Measurements from ENCODE around the gene STK24.

The STK24 gene

DNA sequence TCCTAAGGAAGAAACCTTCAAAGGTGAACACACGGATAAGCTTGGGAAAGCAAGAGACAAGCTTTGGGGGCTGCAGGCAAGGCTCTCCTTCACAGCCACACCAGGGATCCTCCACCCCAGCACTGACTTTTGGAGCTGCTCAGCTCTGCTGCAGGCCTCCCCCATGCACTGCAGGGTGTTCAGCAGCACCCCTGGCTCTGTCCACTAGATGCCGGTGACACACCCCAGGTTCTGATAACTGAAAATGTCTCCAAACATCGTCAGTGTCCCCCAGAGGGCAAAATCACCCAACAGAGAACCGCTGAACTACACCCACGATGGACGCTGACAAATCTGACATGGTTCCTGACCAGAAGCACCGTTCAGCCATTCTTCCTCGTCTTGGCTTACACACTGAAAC lies 90.5 kb downstream of the STK24 start:
- no peak for DNase-seq

DNA sequence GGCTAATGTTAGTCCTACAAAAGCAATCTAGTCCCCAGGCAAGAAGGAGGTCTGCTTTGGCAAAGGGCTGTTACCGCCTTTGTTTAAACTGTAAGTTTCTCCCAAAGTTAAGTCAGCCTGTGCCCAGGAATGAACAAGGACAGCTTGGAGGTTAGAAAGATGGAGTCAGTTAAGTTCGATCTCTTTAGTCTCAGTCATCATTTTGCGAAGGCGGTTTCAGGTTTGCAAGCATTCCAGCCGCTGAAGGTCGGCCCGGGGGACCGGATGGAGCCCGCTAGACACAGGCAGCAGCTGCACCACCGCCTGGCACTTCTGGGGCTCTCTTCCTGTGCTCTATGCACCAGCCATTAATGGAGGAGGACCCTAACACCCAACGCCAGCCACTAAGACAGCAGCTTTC lies 91.3 kb downstream of the STK24 start:
- no peak for DNase-seq

DNA sequence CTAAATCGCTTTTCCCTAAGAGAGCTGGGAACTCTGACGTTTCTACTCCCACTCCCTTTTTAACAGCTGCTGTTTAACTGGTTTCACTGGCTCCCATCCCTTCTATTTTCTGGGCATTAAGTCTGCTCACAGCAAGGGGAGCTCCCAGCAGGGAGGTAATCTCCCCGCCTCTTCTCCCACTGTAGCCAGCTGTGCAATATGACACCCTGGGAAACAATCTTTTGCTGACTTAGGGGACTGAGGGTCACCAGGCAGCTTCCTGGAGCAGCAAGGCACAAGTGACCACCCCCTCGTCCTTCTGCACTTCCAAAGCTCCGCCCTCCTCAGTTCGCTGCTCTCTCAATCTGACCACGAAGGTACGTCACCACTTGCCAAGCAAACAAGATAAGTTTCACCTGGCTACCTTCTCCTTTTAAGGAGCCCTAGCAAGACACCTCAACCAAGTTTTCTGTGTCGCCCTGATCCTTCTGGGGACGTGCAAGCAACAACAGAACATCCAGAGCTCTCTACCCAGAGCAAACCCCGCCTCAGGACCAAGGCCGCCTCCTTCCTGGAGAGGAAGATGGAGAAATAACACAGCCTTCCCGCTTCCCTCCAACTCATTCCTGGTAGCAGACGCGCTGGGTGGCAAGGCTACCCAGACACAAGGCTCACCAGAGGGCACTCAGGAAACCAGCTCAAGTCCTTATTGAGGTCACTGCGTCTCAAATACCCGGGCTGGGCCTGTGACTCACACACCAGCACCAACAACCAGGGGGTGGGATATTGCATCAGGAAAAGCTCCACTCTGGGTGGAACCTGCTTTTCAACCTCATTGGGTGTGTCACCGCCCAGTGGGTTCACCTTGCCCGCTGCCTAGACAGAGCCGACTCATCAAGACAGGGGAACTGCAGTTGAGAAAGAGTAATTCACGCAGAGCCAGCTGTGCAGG lies 92.4 kb downstream of the STK24 start:
- DNase-seq: peak; percentile 92

DNA sequence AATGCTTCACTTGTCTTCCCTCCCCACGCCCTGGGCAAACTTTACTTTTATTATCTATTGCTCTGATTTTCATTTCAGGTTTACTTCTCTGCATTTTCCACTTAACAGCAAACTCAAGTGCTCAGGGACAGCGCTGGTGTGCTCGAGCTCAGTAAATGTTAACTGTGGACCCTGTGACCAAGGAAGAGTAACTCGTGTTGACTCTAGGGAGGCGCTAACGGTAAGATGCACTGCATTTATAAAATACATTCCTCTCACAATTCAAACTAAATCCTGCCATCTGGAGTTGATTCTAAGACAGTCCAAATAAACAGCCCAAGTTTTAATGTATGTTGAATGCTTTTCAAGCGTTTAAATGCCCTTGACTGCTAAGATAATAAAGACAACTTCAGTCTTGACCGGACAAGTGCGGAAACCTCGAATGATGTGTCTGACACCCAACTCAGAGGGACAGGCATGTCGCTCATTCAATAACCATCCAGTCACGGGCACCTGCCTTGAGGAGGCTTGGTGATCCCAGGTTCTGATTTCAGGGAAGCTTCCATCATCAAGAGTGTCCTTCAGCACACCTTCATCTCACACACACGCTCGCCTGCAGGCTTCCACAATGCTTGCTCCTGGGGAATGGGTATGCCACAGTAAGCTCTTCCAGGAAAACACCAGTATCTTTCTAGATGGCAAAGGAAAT lies 93.2 kb downstream of the STK24 start:
- DNase-seq: no peak

DNA sequence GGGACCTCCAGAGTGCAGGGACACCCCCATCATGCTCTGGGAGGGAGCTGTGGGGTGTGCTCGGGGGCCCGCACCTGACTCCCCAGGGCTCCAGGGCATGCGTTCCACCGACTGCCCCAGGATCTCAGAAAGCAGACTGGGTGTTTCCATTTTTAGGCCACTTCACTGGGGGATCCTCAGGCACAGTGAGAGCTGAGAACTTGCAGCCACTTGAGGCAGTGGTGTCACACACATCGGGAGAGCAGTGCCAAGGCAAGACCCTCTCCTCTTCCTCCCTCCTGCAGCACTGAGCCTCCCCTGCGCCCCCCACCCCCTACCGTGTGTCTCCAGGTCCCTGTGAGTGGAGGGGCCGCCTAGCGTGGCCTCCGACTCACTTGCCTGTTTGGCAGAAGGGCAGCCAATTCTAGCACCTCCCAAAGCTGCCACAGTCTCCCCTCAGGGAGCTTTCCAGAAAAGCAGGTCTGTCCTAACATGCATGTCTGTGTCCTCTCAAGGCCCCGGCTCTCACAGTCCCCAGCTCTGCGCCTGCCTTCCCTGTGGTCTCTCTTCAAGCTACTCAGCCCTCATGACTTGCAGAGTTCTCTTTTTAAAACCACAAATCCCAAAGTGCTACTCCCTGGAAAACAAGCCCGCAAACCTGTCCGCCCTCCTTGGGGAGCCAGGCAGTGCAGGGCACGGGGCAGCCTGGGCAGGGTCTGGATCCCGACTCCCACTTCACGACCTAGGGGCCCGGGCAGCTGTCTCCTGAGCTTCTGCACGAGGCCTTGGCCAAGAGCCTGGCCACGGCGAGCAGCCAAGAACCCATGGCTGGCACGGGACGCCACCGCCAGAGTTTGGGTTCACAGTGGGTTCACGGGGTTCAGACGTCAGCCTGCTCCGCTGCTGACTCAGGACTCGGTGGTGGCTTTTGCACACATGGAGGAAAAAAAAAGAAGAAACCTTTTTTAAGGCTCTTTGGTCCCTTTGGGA lies 94.1 kb downstream of the STK24 start:
- no peak for DNase-seq

DNA sequence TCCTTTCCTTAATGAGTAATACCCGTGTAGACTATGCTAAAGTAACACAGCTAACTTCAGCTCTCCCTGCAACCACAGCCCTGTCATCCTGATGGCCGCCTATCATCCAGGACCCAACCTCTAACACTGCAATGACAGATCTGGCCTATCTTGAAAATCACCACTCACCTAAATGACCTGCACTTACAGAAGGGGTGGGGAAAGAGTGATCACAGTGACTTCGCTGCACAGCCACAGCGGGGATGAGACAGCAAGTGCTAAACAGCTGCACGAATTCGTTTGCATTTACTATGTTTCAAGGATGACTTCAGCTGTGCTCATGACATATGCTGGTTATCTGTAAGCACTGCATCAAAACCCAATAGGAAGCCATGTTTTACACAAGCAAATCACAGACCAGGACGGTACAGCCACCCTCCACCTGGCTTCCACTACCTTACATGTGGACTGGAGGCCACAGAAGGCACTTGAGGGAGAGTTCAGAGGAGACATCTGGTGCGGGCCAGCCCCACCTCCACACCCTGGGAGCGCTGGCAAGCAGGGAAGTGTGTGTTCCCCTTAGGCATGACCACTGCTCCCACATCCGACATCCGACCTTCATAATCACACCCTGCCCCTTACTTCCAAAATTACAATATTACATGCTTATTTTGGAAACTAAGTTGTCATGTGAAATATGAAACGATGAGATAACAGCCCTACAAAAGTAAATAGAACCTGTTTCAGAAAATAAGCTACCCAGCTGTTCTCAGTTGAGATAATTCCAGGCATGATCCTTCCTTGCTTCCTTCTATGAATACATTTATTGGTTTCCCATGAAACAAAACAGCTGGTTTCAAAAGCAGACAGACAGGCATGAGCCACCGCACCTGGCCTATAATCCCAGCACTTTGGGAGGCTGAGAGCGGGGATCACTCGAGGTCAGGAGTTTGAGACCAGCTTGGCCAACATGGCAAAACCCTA lies 95.7 kb downstream of the STK24 start:
- peak; percentile 61 for DNase-seq

DNA sequence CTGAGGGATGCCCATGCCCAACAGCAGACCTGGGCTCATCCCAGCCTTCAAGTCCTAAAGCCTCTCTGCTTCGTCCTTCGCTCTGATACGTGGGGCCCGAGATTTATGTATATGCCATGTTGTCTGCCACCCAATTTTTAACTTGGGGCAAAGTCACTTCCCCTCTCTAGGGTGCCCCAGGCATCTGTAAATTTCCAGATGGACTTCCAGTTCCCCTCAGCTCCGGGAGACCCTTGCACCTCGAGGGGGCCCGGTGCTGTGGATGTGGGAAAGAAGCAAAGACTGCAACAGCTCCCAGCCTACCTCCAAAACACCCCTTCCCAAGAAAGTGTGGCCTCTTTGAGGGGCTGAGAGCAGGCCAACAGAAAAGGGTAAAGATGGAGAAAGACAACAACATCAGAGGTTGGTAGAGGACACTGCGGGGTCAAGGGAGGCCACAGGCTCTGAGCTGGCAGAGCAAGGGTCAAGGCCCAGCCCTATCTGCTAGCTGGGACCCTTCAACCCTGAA lies 97.4 kb downstream of the STK24 start:
- no peak for DNase-seq

DNA sequence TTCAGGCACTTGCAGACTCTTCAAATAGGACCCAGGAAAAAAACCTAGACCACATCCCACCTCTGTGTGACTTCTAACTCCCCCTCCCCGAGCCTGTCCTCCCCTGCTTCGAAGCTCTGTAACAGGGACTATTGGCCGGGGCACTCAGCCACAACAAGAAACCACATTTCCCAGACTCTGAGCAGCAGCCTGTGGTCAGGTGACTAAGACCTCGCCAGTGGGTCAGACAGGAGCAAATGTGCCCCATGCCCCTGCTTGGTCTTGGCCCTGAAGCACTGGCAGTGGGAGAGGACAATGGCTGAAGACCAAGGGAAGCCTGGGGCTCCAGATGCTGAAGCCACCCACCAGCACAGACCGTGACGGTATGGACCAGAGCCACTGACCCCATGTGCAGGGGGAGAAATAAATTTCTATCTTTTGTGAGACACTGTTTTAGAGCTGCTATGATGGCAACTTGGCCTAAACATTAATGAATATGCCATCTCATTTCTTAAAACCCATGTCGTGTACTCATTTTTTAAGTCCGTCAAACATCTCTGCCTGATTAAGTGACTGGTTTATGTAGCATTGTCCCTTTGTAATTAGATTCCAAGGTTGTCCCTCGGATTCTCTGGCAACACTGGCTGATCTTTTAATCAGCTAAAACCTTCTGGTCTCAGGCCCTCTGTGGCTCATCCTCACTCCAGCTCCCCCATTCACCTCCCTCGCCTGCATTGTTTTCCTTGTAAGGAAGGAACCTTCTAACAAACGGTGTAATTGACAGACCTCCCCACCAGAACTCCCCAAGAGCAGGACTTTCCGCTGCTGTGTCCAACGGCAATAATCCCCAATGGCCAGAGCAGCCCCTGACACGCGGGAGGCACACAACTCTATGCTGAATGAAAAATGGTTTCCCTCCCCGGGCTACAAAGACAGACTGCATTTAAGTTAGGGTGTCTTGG lies 98.4 kb downstream of the STK24 start:
- DNase-seq: peak; percentile 31

DNA sequence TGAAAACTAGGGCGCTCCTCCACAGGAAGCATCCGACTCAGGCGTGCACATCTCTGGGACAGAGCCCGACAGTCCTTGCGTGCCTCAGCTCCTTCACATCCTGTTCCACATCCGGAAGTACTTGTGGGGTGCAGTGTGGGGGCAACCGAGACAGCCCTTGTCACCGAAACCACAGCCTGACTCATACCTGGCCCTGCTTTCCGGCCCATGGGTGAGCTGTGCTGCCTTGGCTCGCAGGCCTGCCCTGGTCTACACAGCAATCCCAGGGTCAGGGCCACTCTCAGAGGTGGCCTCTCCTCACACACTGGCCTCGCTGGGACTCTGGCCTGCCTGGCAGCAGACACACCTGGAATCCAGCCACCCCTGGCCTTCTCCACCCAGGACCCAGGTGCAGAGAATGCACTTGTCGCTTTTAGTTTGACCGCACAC lies 100.4 kb downstream of the STK24 start:
- DNase-seq: peak; percentile 92

DNA sequence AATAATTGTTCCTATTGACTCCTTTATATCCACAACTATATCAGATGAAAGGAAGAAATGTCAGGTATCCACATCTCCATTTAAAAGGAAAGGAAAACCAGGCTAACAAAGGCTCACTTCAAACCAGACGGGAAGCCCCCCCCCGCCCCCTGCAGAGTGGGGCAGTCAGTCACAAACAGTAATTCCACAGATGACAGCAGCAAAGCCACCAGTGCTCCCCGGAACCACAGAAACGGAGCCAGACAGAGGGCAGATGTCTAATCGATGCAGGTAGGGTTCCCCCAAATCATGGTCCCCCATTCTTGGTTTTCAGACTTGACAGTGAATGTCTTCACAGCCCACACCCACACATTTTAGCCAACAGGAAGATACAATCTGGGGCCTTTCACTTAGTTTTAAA lies 100.8 kb downstream of the STK24 start:
- no peak for DNase-seq

DNA sequence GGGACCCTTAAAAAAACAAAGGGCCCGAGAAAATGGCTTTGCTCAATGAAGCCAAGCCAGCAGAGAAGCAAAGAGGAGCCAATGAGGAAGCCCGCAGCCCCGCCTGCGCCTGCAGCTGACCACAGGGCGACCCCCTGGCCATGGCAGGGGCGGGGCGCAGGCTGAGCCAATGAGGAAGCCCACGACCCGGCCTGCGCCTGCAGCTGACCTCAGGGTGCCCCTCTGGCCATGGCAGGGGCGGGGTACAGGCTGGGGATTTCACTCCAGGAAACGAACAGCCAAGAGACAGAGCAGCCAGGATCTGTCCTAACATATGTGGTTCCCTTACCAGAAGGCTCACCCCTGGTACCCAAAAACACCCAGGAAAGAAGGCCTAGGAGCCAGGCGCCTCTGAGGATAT lies 101.4 kb downstream of the STK24 start:
- no peak for DNase-seq

DNA sequence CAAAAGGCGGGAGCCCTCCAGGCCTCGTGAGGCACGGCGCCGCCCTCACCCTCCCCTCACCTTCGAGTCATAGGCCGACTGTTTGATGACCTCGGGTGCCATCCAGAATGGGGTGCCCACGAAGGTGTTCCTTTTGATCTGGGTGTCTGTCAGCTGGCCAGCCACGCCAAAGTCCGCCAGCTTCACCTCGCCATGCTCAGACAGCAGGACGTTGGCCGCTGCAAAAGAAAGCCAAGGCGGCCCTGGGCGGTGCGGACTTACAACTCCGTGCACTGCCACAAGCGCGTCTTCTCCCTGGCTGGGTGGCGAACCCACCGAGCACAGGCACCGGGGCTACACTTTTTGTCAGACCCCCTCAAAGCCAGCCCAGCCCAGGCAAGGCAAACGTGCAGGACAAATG lies 102.1 kb downstream of the STK24 start:
- DNase-seq: no peak

DNA sequence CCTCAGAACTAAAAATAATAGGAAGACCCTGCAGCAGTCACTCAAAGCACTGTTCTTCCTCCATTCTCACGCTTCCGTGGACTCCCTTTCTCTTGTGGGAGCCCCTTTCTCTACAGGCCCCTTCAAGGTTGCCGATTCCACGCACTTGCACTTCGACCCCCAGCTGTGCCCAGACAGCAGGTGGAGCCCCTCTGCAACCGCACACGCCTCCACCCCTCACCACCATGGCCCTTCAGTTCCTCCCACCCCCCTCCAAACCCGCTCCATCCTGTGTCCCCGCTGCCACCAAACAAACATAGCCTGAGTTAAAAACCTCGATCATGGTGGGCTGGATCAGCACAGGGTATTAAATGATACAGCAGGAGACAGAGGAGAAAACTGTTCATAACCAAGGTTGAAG lies 102.6 kb downstream of the STK24 start:
- DNase-seq: no peak

DNA sequence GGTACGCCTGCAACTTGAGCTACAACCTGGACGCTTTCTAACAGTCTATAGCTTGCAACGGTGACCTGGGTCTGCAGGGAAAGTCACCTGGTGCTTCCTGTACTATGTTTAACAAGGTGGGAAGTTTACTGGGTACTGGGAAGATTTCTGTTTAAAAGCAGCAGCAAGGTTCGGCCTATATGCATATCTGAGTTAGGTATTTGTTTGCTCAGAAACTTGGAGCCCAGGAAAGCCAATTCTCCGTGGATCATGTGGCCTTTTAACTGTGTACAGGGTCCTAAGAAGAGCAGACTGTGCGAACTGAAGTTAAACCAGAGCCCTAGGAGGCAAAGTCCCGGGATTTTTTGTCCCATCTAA lies 103.1 kb downstream of the STK24 start:
- no peak for DNase-seq

DNA sequence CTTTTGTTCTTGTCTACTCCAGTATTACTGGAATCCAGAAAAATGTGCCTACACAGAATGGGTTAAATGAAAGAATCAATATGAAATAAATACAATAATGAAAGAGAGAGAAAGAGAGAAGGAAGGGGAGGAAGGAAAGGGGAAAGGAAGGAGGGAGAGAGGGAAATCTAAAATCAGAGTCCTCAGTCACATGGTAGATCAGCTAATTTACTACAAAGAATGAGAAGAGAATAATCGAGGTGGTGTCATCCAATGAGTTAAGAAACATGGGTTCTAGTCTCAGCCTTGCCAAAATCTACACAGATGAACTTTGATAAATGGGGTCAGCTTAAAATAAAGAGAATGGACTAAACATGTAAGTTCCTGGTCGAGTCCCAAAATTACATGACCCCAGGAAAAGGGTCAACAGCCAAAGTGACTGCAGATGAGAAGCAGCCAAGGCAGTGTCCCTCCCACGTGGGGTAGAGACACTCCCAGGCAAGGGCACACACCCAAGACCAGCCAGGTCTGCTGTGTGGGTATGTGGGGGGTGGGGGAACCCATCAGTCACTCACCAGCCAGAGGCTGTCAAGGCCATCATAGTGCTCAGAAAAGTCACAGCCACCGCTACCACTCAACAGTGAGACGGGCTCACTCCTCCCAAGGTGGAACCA lies 103.6 kb downstream of the STK24 start:
- no peak for DNase-seq

DNA sequence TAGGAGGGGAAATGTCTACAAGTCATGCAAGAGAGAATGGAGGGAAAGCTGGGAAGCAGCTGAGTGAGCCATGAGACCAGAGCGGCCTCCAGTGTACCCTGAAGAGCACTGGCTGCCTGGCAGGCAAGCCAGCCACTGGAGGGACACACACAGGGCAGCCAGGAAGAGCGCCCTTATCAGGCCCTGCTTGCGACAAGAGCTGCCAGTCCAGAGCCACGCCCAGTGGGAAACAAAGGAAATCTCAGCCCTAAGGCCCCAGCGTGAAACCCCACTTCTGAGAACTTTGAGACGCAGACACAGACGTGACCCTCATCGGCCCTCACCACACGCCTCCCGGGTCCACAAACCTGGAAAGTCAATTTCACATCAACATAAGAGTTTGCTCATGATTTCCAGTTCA lies 105.0 kb downstream of the STK24 start:
- no peak for DNase-seq

DNA sequence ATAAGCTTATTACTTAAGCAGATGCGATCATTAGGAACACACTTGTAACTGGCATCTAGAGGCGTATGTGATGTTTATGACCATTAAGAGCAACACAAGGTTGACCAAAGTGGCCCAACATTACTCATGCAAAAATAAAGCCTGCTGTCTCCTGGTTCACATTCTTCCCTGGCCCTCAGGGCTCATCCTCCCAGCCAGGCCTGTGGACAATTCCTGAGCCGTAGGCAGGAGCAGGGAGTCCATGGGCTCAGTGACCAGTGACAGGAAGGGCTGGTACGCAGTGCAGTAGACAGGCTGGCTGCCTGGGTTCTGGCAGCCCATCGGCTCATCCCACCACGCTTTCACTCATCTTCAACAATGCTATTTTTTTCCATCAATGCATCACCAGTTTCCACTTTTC lies 106.0 kb downstream of the STK24 start:
- DNase-seq: no peak

DNA sequence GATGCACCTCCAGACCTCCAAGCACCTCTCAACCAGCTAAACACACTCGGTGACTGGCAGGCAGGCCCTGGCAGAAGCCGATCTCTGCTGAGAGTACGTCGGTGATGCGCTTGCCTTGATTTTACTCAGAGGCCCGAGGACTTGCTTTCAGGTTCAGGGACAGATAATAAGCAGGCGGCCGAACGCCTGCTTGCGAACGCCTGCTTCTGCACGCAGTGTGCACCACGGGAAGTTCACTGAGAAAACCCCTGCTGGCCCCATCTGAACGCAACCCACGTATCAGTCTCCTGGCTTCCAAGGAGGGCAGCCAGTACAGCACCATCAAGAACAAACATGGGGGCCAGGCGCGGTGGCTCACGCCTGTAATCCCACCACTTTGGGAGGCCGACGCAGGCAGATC lies 108.0 kb downstream of the STK24 start:
- DNase-seq: no peak

DNA sequence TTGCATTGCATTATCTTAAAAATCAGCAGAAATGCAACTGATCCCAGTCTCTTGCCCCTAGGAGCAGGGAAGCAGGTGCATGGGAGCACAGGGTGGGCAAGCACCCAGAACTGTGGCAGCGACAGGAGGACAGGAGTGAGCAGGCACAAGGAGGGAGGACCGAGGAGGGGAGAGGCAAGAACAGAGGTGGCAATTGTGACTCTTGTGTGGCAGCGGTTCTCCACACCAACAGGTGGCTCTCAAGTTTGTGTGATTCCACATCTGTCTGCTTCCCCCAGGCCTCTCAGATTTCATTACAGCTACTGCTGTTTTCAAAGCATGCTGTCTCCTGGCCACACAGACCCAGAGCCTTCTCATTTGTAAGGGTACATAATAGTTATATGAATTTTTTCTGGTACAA lies 108.5 kb downstream of the STK24 start:
- no peak for DNase-seq
